ENCODE measurements around the gene ANGEL2. TPM values are rescaled to one million over a fixed set of nuclear protein-coding genes. Genes with fewer than 3 reads are reported as not detected.

Gene ANGEL2
- total and polyA plus RNA-seq, 2 of the 4 experiments (the other 2 are of a cell fraction) = 13.4 to 44.1 TPM

DNA sequence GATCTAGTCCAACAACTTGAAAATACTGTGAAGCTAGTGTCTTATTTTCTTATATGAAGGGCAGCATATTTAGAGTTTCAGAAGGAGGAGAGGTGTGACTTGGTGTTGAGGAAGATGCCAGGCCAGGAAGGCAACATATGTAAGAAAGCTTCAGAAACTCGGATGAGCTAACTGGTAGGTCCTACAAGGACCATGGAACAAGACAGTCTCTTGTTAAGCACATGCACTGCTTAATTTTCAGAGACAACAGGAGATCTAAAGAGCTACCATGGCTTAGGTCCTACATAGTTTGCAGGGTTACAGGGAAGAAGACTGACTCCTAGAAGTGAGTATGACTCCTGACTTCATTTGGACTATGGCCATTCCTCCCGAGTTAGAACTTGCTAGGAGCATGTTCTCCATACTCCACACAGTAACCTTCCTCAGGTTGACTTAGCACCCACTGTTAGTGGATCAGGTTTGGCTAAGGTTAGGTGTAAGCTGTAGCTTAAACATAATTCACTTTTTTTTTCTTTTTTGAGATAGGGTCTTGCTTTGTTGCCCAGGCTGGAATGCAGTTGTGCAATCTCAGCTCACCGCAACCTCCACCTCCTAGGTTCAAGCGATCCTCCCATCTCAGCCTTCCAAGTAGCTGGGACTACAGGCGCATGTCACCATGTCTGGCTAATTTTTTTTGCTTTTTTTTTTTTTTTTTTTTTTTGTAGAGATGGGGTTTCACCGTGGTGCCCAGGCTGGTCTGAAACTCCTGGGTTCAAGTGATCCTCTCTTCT lies 31.0 kb downstream of the ANGEL2 start:
- no peak for ATAC-seq (ENCODE audit: low read depth)
- no peak overlapping the region for H2BK5ac ChIP-seq (ENCODE audit: low read depth, low read length, poor library complexity, severe bottlenecking)
- no TSS peak for BruUV-seq (replicated peaks)
- TF ChIP-seq FOS (IDR thresholded peaks at IDR 0.05; ENCODE audit: low read depth, low read length) = no peak
- no peak for TF ChIP-seq SMC3 (IDR thresholded peaks at IDR 0.05; ENCODE audit: low read depth, low read length)
- TF ChIP-seq RCOR1 (IDR thresholded peaks at IDR 0.05; ENCODE audit: insufficient replicate concordance, low read length) = no peak
- TF ChIP-seq POLR2A (IDR thresholded peaks at IDR 0.05; ENCODE audit: low read depth, low read length) = no peak
- TF ChIP-seq RFX5 (IDR thresholded peaks at IDR 0.05; ENCODE audit: low read depth, low read length) = no peak
- TF ChIP-seq, protein P1, sequence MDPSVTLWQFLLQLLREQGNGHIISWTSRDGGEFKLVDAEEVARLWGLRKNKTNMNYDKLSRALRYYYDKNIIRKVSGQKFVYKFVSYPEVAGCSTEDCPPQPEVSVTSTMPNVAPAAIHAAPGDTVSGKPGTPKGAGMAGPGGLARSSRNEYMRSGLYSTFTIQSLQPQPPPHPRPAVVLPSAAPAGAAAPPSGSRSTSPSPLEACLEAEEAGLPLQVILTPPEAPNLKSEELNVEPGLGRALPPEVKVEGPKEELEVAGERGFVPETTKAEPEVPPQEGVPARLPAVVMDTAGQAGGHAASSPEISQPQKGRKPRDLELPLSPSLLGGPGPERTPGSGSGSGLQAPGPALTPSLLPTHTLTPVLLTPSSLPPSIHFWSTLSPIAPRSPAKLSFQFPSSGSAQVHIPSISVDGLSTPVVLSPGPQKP (IDR thresholded peaks at IDR 0.05; ENCODE audit: borderline replicate concordance, low read depth, low read length) = no peak
- no peak for TF ChIP-seq CEBPB (IDR thresholded peaks at IDR 0.05; ENCODE audit: low read depth, low read length)
- H3K4me3 ChIP-seq (ENCODE audit: insufficient read depth, low read depth, low read length) = no peak overlapping the region
- H2BK120ac ChIP-seq (ENCODE audit: low read depth, low read length) = no peak overlapping the region
- H3K9ac ChIP-seq (ENCODE audit: low read depth, low read length) = no peak overlapping the region
- H3K36me3 ChIP-seq (ENCODE audit: control insufficient read depth, insufficient read depth, low read length) = peaks cover 2% of the 10 kb centered on the region; the same call in 1 of the 2 replicates
- no peak overlapping the region for H2BK20ac ChIP-seq (ENCODE audit: low read depth, low read length)
- no peak overlapping the region for H4K8ac ChIP-seq (ENCODE audit: low read depth in 2 of 2, low read length in 2 of 2)
- no peaks in the 10 kb centered on the region for H3K27me3 ChIP-seq (ENCODE audit: control insufficient read depth, insufficient read depth, low read length)
- no peaks in the 10 kb centered on the region for H4K20me1 ChIP-seq (ENCODE audit: insufficient read depth, low read length)
- no peak overlapping the region for H2AK5ac ChIP-seq (ENCODE audit: low read depth, low read length)
- H3K56ac ChIP-seq (ENCODE audit: extremely low read depth, insufficient read depth, low read length) = no peak overlapping the region
- H4K5ac ChIP-seq (ENCODE audit: low read depth, low read length) = no peak overlapping the region
- dilution Hi-C loops (cut with HindIII; ENCODE audit: low sequenced_read_pairs, unreplicated experiment) = no loop called here
- no peak overlapping the region for H3K18ac ChIP-seq (ENCODE audit: low read depth, low read length)
- H3K9me3 ChIP-seq (ENCODE audit: control insufficient read depth, insufficient read depth, low read length) = no peaks in the 10 kb centered on the region
- CTCF ChIA-PET = interaction anchor here (1.6 kb wide), 1 partner anchor 10 kb away, joined by 3 read pairs; no protein-coding TSS in a partner anchor
- H3K14ac ChIP-seq (replicated peaks; ENCODE audit: low read depth, low read length) = no peak overlapping the region
- H3K4me2 ChIP-seq (ENCODE audit: low read depth, low read length) = no peak overlapping the region
- H3K9me1 ChIP-seq (ENCODE audit: insufficient read depth, low read length) = no peaks in the 10 kb centered on the region
- POLR2A ChIA-PET (ENCODE audit: unreplicated experiment) = no interaction called here
- no peak for DNase-seq
- H2BK15ac ChIP-seq (ENCODE audit: low read depth, low read length) = no peak overlapping the region
- no peak overlapping the region for H3K27ac ChIP-seq (ENCODE audit: insufficient read depth, low read length)
- no peak overlapping the region for H2AFZ ChIP-seq (replicated peaks; ENCODE audit: low read length, poor library complexity)
- in situ Hi-C loops (cut with MboI; ENCODE audit: low sequenced_read_pairs) = loop anchor here (25.0 kb wide), 1 partner anchor 322 kb away; no protein-coding TSS in a partner anchor
- intact Hi-C loops (cut with micrococcal nuclease) = no loop called here
- H3K4ac ChIP-seq (ENCODE audit: low read depth, low read length) = no peak overlapping the region
- H2AK9ac ChIP-seq (replicated peaks; ENCODE audit: low read depth, low read length, poor library complexity) = no peak overlapping the region
- H3K4me1 ChIP-seq (ENCODE audit: control insufficient read depth, insufficient read depth, low read length) = peaks cover 16% of the 10 kb centered on the region
- no peaks in the 10 kb centered on the region for H3K79me1 ChIP-seq (ENCODE audit: low read depth in 1 of 2, low read length in 2 of 2)
- no CpG with 5 or more reads among the region's 6 CpGs for WGBS, 2 experiments (ENCODE audit: extremely low coverage in 2 of 2, insufficient read length in 1 of 2)
- no peak overlapping the region for H4K91ac ChIP-seq (ENCODE audit: insufficient read depth, low read depth, low read length)
- H3K23ac ChIP-seq (ENCODE audit: low read depth, low read length) = no peak overlapping the region
